HepG2 (cell line): ENCODE results near the gene SYT1. TPM values are rescaled to one million over a fixed set of nuclear protein-coding genes. Genes with fewer than 3 reads are reported as not detected.

ENCODE experiments used
- ATAC-seq: fragments of 200-7000 bp; cut with Tn5 transposase; 3 replicates; pipeline ENCODE4 v1.9.1; 2020; ENCODE audit warnings: mild to moderate bottlenecking, moderate library complexity
- BruUV-seq: library from RNA; stranded (reverse); fragments of 400-500 nt; replicated peaks from 2 replicates; lab custom pipeline; 2021; lab: Mats Ljungman, UMichigan
- CTCF ChIA-PET: fragments of 300-600 bp; formaldehyde crosslinking; extraction: SDS; loops from one replicate; lab custom pipeline; 2021; ENCODE audit warnings: low total read pairs, inconsistent platforms, low intra/inter-chr PET ratio; lab: Yijun Ruan, JAX
- POLR2A ChIA-PET: fragments of 350-600 bp; sonication (Branson Sonifier 250); formaldehyde crosslinking; loops from one replicate; lab custom pipeline; 2020; ENCODE audit warnings: antibody characterized with exemption, inconsistent platforms; lab: Yijun Ruan, JAX
- DNase-seq: peaks from one replicate; pipeline ENCODE4 v3.0.0-alpha.2; 2015; ENCODE audit warnings: low spot score
- FAIRE-seq: peaks from 3 replicates; lab custom pipeline; 2011; peaks lifted over from hg19 to GRCh38; lab: Jason Lieb, UNC
- H2AFZ ChIP-seq: one replicate; pipeline ENCODE4 v1.6.1; 2011; ENCODE audit warnings: low read length, inconsistent platforms
- H3K27ac ChIP-seq: fragments of 300-600 bp; 3 replicates; pipeline ENCODE4 v1.8.0; 2011; ENCODE audit warnings: mixed run types, mild to moderate bottlenecking, mixed read lengths, low read length, inconsistent platforms; ENCODE audit not compliant: insufficient read depth; ENCODE audit errors: extremely low read length
- H3K27me3 ChIP-seq, 2 experiments: fragments of 200-600 bp in 1 of 2; 2 replicates in 1 of 2; 3 replicates in 1 of 2; pipeline versions ENCODE4 v1.6.0 to v1.8.0; 2011; ENCODE audit warnings: low read length in 2 of 2, mild to moderate bottlenecking in 2 of 2, moderate library complexity in 2 of 2, inconsistent platforms in 1 of 2; ENCODE audit not compliant: insufficient read depth in 2 of 2, control insufficient read depth in 1 of 2
- H3K36me3 ChIP-seq, 2 experiments: fragments of 200-600 bp in 1 of 2; replicated peaks in 1 of 2; 2 replicates in 1 of 2; 3 replicates in 1 of 2; pipeline versions ENCODE4 v1.5.1 to v1.8.0; 2011; ENCODE audit warnings: low read length in 2 of 2, inconsistent platforms in 1 of 2; ENCODE audit not compliant: insufficient read depth in 2 of 2, control insufficient read depth in 1 of 2
- H3K4me1 ChIP-seq: 2 replicates; pipeline ENCODE4 v1.5.1; 2012; ENCODE audit warnings: low read length, inconsistent platforms; ENCODE audit not compliant: insufficient read depth
- H3K4me2 ChIP-seq: 2 replicates; pipeline ENCODE4 v1.6.0; 2011; ENCODE audit warnings: low read depth, low read length, inconsistent platforms
- H3K4me3 ChIP-seq, 3 experiments: fragments of 200-600 bp in 1 of 3; sonication (generic), shearing (Covaris generic) in 1 of 3; replicated peaks in 1 of 3; 2 replicates each; pipeline ENCODE4 v1.5.1; 2011 to 2016; ENCODE audit warnings: low read length in 3 of 3, inconsistent platforms in 2 of 3, low read depth in 2 of 3, mild to moderate bottlenecking in 2 of 3, control low read depth in 1 of 3, mixed read lengths in 1 of 3; ENCODE audit not compliant: insufficient read depth in 1 of 3
- H3K79me2 ChIP-seq: one replicate; pipeline ENCODE4 v1.6.1; 2011; ENCODE audit warnings: low read length, inconsistent platforms; ENCODE audit not compliant: insufficient read depth
- H3K9ac ChIP-seq: 2 replicates; pipeline ENCODE4 v1.6.0; 2011; ENCODE audit warnings: mild to moderate bottlenecking, low read depth, low read length, inconsistent platforms; ENCODE audit not compliant: insufficient read depth
- H3K9me3 ChIP-seq: 2 replicates; pipeline ENCODE4 v1.5.1; 2012; ENCODE audit warnings: mild to moderate bottlenecking, low read length
- H4K20me1 ChIP-seq: 2 replicates; pipeline ENCODE4 v1.6.0; 2011; ENCODE audit warnings: inconsistent platforms, mild to moderate bottlenecking, low read length, moderate library complexity; ENCODE audit not compliant: insufficient read depth
- AHR ChIP-seq: IDR thresholded peaks from 2 replicates; pipeline ENCODE4 v1.6.1; 2018; ENCODE audit warnings: missing genetic modification reagents, missing compliant biosample characterization
- GABPB1 ChIP-seq: IDR thresholded peaks from 2 replicates; pipeline ENCODE4 v1.6.1; 2016; ENCODE audit warnings: mild to moderate bottlenecking, missing genetic modification reagents, moderate library complexity, missing compliant biosample characterization
- KLF11 ChIP-seq: IDR thresholded peaks from 2 replicates; pipeline ENCODE4 v1.6.1; 2016; ENCODE audit warnings: missing compliant biosample characterization
- MAX ChIP-seq: IDR thresholded peaks from 2 replicates; pipeline ENCODE4 v1.6.1; 2012; ENCODE audit warnings: inconsistent platforms
- MEIS2 ChIP-seq: sonication (generic); formaldehyde crosslinking; IDR thresholded peaks from 2 replicates; pipeline ENCODE4 v1.9.0; 2021; ENCODE audit warnings: mild to moderate bottlenecking, missing genetic modification reagents
- MXD4 ChIP-seq: IDR thresholded peaks from 2 replicates; pipeline ENCODE4 v1.6.1; 2016; ENCODE audit warnings: mild to moderate bottlenecking, missing biosample characterization, missing genetic modification reagents
- NBN ChIP-seq: fragments of 450-650 bp; conservative IDR thresholded peaks from 2 replicates; pipeline ENCODE4 v1.6.1; 2017
- NFE2L2 ChIP-seq: fragments of 150-350 bp; IDR thresholded peaks from 2 replicates; pipeline ENCODE4 v1.6.1; 2014; ENCODE audit warnings: low read length
- THRA ChIP-seq: sonication (generic); formaldehyde crosslinking; IDR thresholded peaks from 2 replicates; pipeline ENCODE4 v1.4.0; 2020; ENCODE audit warnings: missing genetic modification reagents, borderline replicate concordance
- ZFP36 ChIP-seq: fragments of 150-350 bp; IDR thresholded peaks from 2 replicates; pipeline ENCODE4 v1.6.1; 2018; ENCODE audit warnings: borderline replicate concordance, low read length, low read depth; ENCODE audit not compliant: partially characterized antibody
- ZNF136 ChIP-seq: sonication (generic); formaldehyde crosslinking; IDR thresholded peaks from 2 replicates; pipeline ENCODE4 v1.8.1; 2022; ENCODE audit warnings: low read depth, mild to moderate bottlenecking, moderate library complexity, missing genetic modification reagents
- ZNF691 ChIP-seq: sonication (generic); formaldehyde crosslinking; IDR thresholded peaks from 2 replicates; pipeline ENCODE4 v1.4.0; 2020; ENCODE audit warnings: missing genetic modification reagents, low read depth, mild to moderate bottlenecking, borderline replicate concordance
- ZNF788 ChIP-seq: sonication (generic); formaldehyde crosslinking; IDR thresholded peaks from 2 replicates; pipeline ENCODE4 v1.5.0; 2020; ENCODE audit warnings: mild to moderate bottlenecking, missing genetic modification reagents, borderline replicate concordance
- ZNF878 ChIP-seq: sonication (generic); formaldehyde crosslinking; IDR thresholded peaks from 2 replicates; pipeline ENCODE4 v1.8.1; 2023; ENCODE audit warnings: mild to moderate bottlenecking, missing genetic modification reagents, moderate library complexity
- WGBS: methylation state at CpG from one replicate; pipeline ENCODE4 v1.1.6; 2017; ENCODE audit warnings: low lambda C conversion rate; 5-methylcytosine and 5-hydroxymethylcytosine counted together
- in situ Hi-C: cut with HindIII; loops from 2 replicates; pipeline ENCODE4 v1.10.0; 2017; ENCODE audit warnings: low pct_unique_long_range_greater_than_20kb; ENCODE audit not compliant: extremely low pct_ligation_motif_present
- intact Hi-C: fragments of 100-400 bp; cut with micrococcal nuclease; formaldehyde crosslinking; loops from one replicate; pipeline ENCODE4 v1.10.0; 2022; ENCODE audit not compliant: unreplicated experiment
- polyA plus RNA-seq, 8 experiments: library from polyadenylated mRNA; depleted of rRNA in 3 of 8; stranded (reverse) in 7 of 8; unstranded in 1 of 8; fragments of >200 nt; fragmentation: Illumina TruSeq in 4 of 8; extraction: Trizol in 4 of 8; gene quantifications; 2 replicates each; pipeline versions ENCODE4 v1.2.1 to v1.2.3, GENCODE V29; 2011 to 2016; ENCODE audit warnings: low read depth in 4 of 8, missing spikeins in 1 of 8, mixed read lengths in 1 of 8; ENCODE audit not compliant: insufficient read depth in 1 of 8
- total RNA-seq, 5 experiments: library from RNA; depleted of rRNA; stranded (reverse); fragments of >200 nt; fragmentation: Illumina TruSeq; extraction: Trizol; gene quantifications; 2 replicates each; pipeline ENCODE4 v1.2.3, GENCODE V29; 2016; ENCODE audit warnings: low read depth in 1 of 5
- TF ChIP-seq, protein P1 (sequence below): sonication (generic); formaldehyde crosslinking; IDR thresholded peaks from 2 replicates; pipeline ENCODE4 v1.5.0; 2020; ENCODE audit warnings: missing genetic modification reagents

The SYT1 gene
- total and polyA plus RNA-seq, 2 of the 13 experiments (the other 11 are each of a cell fraction or from before 2014, with no cell fraction given), result not detected

DNA sequence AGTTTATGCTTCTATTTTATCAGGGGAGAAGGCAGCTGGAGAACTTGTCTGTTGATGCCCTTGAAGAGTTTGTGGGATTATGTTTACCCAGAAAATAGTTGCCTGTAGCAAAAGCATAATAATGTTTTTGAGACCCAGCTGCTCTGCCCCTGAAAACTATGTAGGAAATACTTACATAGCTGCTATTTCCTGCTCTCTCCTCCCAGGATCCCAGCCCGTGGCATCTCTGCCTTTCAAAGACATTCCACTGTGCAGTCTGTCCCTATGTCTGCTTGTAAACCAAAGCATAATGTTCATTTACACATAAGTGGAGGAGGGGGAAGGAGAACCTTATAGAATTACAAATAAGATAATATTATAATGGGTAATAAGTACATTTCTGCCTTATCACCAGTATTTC is 198.7 kb downstream of the SYT1 start:
- DNase-seq, result no peak
- Histone ChIP-seq H3K9me3 (no peaks in the 10 kb centered on the region), H3K36me3 (no peaks in the 10 kb centered on the region), H3K27ac (no peak overlapping the region), H4K20me1 (no peaks in the 10 kb centered on the region), H3K4me2 (no peak overlapping the region), H3K4me1 (no peaks in the 10 kb centered on the region), H3K4me3 (no peak overlapping the region), H3K9ac (no peak overlapping the region), H3K79me2 (no peaks in the 10 kb centered on the region), H2AFZ (no peak overlapping the region), H3K27me3 (no peaks in the 10 kb centered on the region)
- intact Hi-C loops, result no loop called here
- in situ Hi-C loops, result no loop called here
- no peak for ATAC-seq
- BruUV-seq, result no TSS peak
- no peak for FAIRE-seq
- ChIA-PET CTCF (no interaction called here), POLR2A (no interaction called here)
- WGBS, result 0% methylated on average over 1 of the region's 1 CpG
- TF ChIP-seq MEIS2 (CRISPR knock-in tag) (no peak), MXD4 (CRISPR knock-in tag) (no peak), ZFP36 (no peak), ZNF788 (no peak), ZNF878 (CRISPR knock-in tag) (no peak), KLF11 (CRISPR knock-in tag) (no peak), NFE2L2 (no peak), THRA (CRISPR knock-in tag) (no peak), NBN (no peak), ZNF691 (CRISPR knock-in tag) (no peak), ZNF136 (CRISPR knock-in tag) (no peak), GABPB1 (no peak), MAX (no peak), AHR (CRISPR knock-in tag) (no peak)
- TF ChIP-seq, protein P1, sequence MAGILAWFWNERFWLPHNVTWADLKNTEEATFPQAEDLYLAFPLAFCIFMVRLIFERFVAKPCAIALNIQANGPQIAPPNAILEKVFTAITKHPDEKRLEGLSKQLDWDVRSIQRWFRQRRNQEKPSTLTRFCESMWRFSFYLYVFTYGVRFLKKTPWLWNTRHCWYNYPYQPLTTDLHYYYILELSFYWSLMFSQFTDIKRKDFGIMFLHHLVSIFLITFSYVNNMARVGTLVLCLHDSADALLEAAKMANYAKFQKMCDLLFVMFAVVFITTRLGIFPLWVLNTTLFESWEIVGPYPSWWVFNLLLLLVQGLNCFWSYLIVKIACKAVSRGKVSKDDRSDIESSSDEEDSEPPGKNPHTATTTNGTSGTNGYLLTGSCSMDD (CRISPR knock-in tag), result no peak
